ENCODE measurements around the gene PLXDC2. TPM values are rescaled to one million over a fixed set of nuclear protein-coding genes. Genes with fewer than 3 reads are reported as not detected.

Gene PLXDC2
- total RNA-seq, 1 donor from 2014 or later: 73.1 TPM

GRCh38 chr10:20085115-20085514, 268.9 kb downstream of the PLXDC2 start:
- TF ChIP-seq CTCF (IDR thresholded peaks at IDR 0.05; ENCODE audit: unreplicated experiment): no peak
- peaks cover 2% of the 10 kb centered on the region for H3K27me3 Mint-ChIP-seq (ENCODE audit: unreplicated experiment)
- DNase-seq (ENCODE audit: low spot score): no peak
- no peak overlapping the region for H3K27ac Mint-ChIP-seq (ENCODE audit: unreplicated experiment)
- no peaks in the 10 kb centered on the region for H3K36me3 Mint-ChIP-seq (ENCODE audit: low read depth, unreplicated experiment)
- no peaks in the 10 kb centered on the region for H3K9me3 Mint-ChIP-seq (ENCODE audit: unreplicated experiment)
- H3K4me1 Mint-ChIP-seq (ENCODE audit: unreplicated experiment): no peaks in the 10 kb centered on the region
- no peak overlapping the region for H3K4me3 Mint-ChIP-seq (ENCODE audit: unreplicated experiment)

- Mint-ChIP-seq H3K36me3 (ENCODE audit: low read depth, unreplicated experiment) (no peaks in the 10 kb centered on the region), H3K9me3 (ENCODE audit: unreplicated experiment) (no peaks in the 10 kb centered on the region)
- TF ChIP-seq CTCF (IDR thresholded peaks at IDR 0.05; ENCODE audit: unreplicated experiment): no peak
These were observed 271.1 kb downstream of the PLXDC2 start for GRCh38 chr10:20087353-20087752.

GRCh38 chr10:20088061-20088701, 271.9 kb downstream of the PLXDC2 start:
- no peak overlapping the region for H3K27ac Mint-ChIP-seq (ENCODE audit: unreplicated experiment)
- no peak overlapping the region for H3K4me3 Mint-ChIP-seq (ENCODE audit: unreplicated experiment)
- TF ChIP-seq CTCF (IDR thresholded peaks at IDR 0.05; ENCODE audit: unreplicated experiment): no peak
- H3K27me3 Mint-ChIP-seq (ENCODE audit: unreplicated experiment): no peaks in the 10 kb centered on the region
- no peaks in the 10 kb centered on the region for H3K9me3 Mint-ChIP-seq (ENCODE audit: unreplicated experiment)
- no peaks in the 10 kb centered on the region for H3K4me1 Mint-ChIP-seq (ENCODE audit: unreplicated experiment)
- DNase-seq (ENCODE audit: low spot score): no peak
- H3K36me3 Mint-ChIP-seq (ENCODE audit: low read depth, unreplicated experiment): no peaks in the 10 kb centered on the region

More at GRCh38 chr10:20087353-20087752, 271.1 kb downstream of the PLXDC2 start:
- Mint-ChIP-seq H3K4me1 (ENCODE audit: unreplicated experiment) (no peaks in the 10 kb centered on the region), H3K27ac (ENCODE audit: unreplicated experiment) (no peak overlapping the region), H3K27me3 (ENCODE audit: unreplicated experiment) (no peaks in the 10 kb centered on the region), H3K4me3 (ENCODE audit: unreplicated experiment) (no peak overlapping the region)
- no peak for DNase-seq (ENCODE audit: low spot score)

GRCh38 chr10:20089879-20090278, 273.6 kb downstream of the PLXDC2 start:
- Mint-ChIP-seq H3K27me3 (ENCODE audit: unreplicated experiment) (no peaks in the 10 kb centered on the region), H3K36me3 (ENCODE audit: low read depth, unreplicated experiment) (no peaks in the 10 kb centered on the region), H3K27ac (ENCODE audit: unreplicated experiment) (no peak overlapping the region), H3K4me3 (ENCODE audit: unreplicated experiment) (no peak overlapping the region), H3K4me1 (ENCODE audit: unreplicated experiment) (no peaks in the 10 kb centered on the region), H3K9me3 (ENCODE audit: unreplicated experiment) (no peaks in the 10 kb centered on the region)
- TF ChIP-seq CTCF (IDR thresholded peaks at IDR 0.05; ENCODE audit: unreplicated experiment): no peak
- no peak for DNase-seq (ENCODE audit: low spot score)

- DNase-seq (ENCODE audit: low spot score): no peak
- Mint-ChIP-seq H3K27ac (ENCODE audit: unreplicated experiment) (no peak overlapping the region), H3K4me1 (ENCODE audit: unreplicated experiment) (no peaks in the 10 kb centered on the region), H3K9me3 (ENCODE audit: unreplicated experiment) (no peaks in the 10 kb centered on the region), H3K4me3 (ENCODE audit: unreplicated experiment) (no peak overlapping the region), H3K27me3 (ENCODE audit: unreplicated experiment) (no peaks in the 10 kb centered on the region), H3K36me3 (ENCODE audit: low read depth, unreplicated experiment) (no peaks in the 10 kb centered on the region)
- no peak for TF ChIP-seq CTCF (IDR thresholded peaks at IDR 0.05; ENCODE audit: unreplicated experiment)
These were observed 274.6 kb downstream of the PLXDC2 start for GRCh38 chr10:20090831-20091230.

Data from endothelial cell (in vitro differentiated cells).